K562 (cell line): Measurements from ENCODE around the gene TANC1.

ENCODE experiments used
- HMGXB4 ChIP-seq: sonication (generic); formaldehyde crosslinking; IDR thresholded peaks from 2 replicates; pipeline ENCODE4 v1.8.1; 2023; ENCODE audit warnings: mild to moderate bottlenecking, missing genetic modification reagents
- MXI1 ChIP-seq: IDR thresholded peaks from 2 replicates; pipeline ENCODE4 v1.6.1; 2011; ENCODE audit warnings: low read depth, mild to moderate bottlenecking, improper control_type of control experiment, low read length
- POLR2AphosphoS5 ChIP-seq: IDR thresholded peaks from 2 replicates; pipeline ENCODE4 v1.6.1; 2011; ENCODE audit warnings: mild to moderate bottlenecking, low read depth, low read length, moderate library complexity; ENCODE audit not compliant: control insufficient read depth, insufficient read depth
- TARDBP ChIP-seq: fragments of 450-650 bp; IDR thresholded peaks from 2 replicates; pipeline ENCODE4 v1.6.1; 2016
- TFAM ChIP-seq: fragments of 250-450 bp; sonication (Bioruptor Pico); conservative IDR thresholded peaks from 2 replicates; pipeline ENCODE4 v1.5.0; 2021; ENCODE audit warnings: mild to moderate bottlenecking, moderate library complexity
- XRCC5 ChIP-seq: fragments of 200-400 bp; formaldehyde crosslinking; IDR thresholded peaks from 2 replicates; pipeline ENCODE4 v1.6.1; 2017; ENCODE audit warnings: low read depth, mild to moderate bottlenecking, low read length
- ZNF239 ChIP-seq: fragments of 250-450 bp; sonication (Bioruptor Pico); IDR thresholded peaks from 2 replicates; pipeline ENCODE4 v1.4.0; 2020; ENCODE audit warnings: mild to moderate bottlenecking
- ZNF384 ChIP-seq: IDR thresholded peaks from 2 replicates; pipeline ENCODE4 v1.6.1; 2012; ENCODE audit warnings: low read depth, low read length, improper control_type of control experiment
- TF ChIP-seq, protein P1 (sequence below): conservative IDR thresholded peaks from 2 replicates; pipeline ENCODE4 v1.6.1; 2011; ENCODE audit warnings: low read depth, mild to moderate bottlenecking, low read length; ENCODE audit not compliant: control insufficient read depth
- TF ChIP-seq, protein P2 (sequence below), 3 experiments: IDR thresholded peaks in 2 of 3; conservative IDR thresholded peaks in 1 of 3; 2 replicates each; pipeline ENCODE4 v1.5.1; 2011 to 2012; ENCODE audit warnings: low read length in 3 of 3, mild to moderate bottlenecking in 3 of 3, control low read depth in 2 of 3, improper control_type of control experiment in 1 of 3, inconsistent platforms in 1 of 3, low read depth in 1 of 3, mixed read lengths in 1 of 3, moderate library complexity in 1 of 3; ENCODE audit not compliant: insufficient read depth in 2 of 3

DNA sequence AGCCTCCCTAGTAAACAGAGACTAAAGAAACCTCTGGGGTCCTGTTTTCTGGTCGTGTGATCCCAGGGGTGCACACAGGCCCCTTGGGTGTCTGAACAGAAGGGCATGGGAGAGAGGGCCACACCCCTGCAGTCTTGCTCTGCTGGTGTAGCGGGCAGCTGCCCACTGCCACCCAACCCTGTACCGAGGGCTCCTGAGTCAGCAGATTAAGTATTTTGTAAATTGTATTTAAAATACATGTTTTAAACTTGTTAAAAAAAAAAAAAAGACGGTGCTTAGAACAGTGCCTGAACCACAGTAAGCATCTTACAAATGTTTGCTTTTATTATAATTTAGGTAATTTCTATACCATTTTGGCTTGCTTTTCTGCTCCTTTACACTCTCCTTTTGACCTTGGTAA, 113.7 kb downstream of the TANC1 start:
- TF ChIP-seq TARDBP (no peak), POLR2AphosphoS5 (no peak), ZNF384 (no peak), MXI1 (no peak), XRCC5 (no peak), HMGXB4 (CRISPR knock-in tag) (no peak), TFAM (CRISPR knock-in tag) (no peak), ZNF239 (CRISPR knock-in tag) (no peak)
- TF ChIP-seq, protein P1, sequence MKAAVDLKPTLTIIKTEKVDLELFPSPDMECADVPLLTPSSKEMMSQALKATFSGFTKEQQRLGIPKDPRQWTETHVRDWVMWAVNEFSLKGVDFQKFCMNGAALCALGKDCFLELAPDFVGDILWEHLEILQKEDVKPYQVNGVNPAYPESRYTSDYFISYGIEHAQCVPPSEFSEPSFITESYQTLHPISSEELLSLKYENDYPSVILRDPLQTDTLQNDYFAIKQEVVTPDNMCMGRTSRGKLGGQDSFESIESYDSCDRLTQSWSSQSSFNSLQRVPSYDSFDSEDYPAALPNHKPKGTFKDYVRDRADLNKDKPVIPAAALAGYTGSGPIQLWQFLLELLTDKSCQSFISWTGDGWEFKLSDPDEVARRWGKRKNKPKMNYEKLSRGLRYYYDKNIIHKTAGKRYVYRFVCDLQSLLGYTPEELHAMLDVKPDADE = no peak
- TF ChIP-seq, protein P2, sequence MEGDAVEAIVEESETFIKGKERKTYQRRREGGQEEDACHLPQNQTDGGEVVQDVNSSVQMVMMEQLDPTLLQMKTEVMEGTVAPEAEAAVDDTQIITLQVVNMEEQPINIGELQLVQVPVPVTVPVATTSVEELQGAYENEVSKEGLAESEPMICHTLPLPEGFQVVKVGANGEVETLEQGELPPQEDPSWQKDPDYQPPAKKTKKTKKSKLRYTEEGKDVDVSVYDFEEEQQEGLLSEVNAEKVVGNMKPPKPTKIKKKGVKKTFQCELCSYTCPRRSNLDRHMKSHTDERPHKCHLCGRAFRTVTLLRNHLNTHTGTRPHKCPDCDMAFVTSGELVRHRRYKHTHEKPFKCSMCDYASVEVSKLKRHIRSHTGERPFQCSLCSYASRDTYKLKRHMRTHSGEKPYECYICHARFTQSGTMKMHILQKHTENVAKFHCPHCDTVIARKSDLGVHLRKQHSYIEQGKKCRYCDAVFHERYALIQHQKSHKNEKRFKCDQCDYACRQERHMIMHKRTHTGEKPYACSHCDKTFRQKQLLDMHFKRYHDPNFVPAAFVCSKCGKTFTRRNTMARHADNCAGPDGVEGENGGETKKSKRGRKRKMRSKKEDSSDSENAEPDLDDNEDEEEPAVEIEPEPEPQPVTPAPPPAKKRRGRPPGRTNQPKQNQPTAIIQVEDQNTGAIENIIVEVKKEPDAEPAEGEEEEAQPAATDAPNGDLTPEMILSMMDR (IDR thresholded peaks at IDR 0.05 in 2 of 3, conservative IDR thresholded peaks at IDR 0.05 in 1 of 3; ENCODE audit: insufficient read depth in 2 of 3, low read depth in 1 of 3, low read length in 3 of 3) = no peak
